Central memory CD4-positive, alpha-beta T cell (primary cell): Measurements from ENCODE around the gene HNRNPC.
A peak's percentile ranks its signal among the peaks of the same experiment; 100 is the strongest.
"Not testable (repeated sequence)": the region's sequence is repeated elsewhere in the genome, so short reads cannot be mapped to it uniquely, and the experiment has no call there.

Source experiments
- DNase-seq: peaks from one replicate; pipeline ENCODE4 v3.0.0; 2022

HNRNPC gene

GRCh38 chr14:21268617-21269251, 508 bp downstream of the HNRNPC start:
- peak; percentile 44 for DNase-seq

- peak; percentile 36 for DNase-seq
Measured at GRCh38 chr14:21267886-21268616, 1.2 kb downstream of the HNRNPC start.

DNA sequence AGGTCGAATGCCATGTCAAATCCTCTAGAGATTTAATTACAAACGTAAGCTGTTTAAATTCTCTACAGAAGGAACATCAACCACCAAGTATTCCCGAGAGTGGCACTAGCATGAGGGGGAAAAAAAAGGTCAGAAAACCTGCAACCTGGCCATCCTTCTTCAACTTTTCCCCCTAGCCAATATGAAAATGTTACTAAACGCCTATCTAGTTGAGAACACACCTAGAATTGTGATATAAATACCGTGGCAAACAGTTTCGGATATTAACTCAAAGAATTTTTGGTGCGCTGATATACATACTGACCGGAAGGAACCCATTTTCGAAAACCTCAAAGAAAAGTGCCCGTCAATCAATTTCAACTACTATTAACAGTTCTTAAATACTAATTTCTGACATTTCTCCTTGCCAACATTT, 1.8 kb downstream of the HNRNPC start:
- DNase-seq, result no peak

DNA sequence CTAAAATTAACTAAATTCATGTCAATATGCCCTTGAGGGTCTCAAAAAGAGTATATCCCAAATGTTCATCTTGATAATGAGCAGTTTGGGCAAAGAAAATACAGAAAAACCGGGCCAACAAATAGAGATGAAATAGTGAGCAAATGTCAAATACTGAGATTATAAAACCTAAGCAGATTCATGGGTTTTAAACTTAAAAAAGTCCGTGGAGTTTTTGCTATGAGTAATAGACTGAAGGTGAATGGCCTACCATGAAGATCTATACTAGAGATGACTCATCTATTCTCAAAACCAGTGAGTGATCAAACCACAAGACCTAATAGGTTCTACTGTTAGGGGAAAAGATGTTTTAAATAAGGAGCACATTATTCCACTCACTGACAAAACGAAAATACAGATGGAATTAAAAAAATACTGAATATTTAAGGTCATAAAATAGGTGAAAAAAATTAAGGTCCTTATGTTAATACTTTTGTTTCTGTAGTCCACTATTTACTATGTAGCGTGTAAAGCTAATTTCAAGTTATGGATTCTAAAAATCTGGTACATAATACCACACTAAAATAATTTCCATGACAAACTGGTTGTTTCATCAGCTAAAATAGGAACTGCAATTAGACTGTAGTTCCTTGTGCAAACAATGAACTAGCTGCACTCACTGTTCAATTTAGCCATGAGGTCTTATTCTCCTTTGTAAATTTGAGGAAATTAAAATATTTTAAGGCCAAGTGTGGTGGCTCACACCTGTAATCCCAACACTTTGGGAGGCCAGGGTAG, 5.0 kb downstream of the HNRNPC start:
- DNase-seq, result peak; percentile 53

DNA sequence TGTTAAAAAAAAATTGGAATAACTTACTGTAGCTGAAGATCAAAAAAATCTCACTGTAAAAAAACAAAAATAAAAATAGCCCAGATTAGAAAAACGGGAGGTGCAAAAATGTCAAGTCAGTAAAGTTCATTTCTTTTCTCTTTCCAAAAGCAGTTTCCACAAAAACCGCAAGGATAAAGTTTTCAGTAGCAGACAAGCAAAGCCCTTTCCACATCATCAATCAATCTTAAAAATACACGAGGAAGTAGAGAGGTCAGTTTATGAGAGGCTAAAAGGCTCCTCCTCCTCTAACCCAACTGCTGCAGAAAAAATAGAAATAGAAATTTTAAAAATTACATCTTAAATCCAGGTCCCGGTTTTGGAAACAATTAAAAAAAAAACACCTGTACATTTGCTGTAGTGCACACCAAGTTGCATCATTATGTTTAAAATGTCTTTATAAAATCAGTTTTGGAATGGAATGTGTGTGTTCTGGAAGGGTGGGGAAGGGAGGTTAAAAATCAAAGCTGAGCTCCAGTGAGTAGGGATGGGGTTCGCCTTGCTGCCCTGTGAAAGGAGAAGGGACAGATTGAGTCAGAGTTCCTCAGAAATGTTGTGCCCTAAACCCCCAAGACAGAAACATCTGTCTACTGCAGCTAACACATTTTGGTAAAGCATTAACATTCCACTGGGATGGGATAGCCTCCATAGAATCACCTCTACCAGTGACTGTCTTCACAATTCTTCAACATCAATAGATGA, 5.8 kb downstream of the HNRNPC start:
- no peak for DNase-seq

DNA sequence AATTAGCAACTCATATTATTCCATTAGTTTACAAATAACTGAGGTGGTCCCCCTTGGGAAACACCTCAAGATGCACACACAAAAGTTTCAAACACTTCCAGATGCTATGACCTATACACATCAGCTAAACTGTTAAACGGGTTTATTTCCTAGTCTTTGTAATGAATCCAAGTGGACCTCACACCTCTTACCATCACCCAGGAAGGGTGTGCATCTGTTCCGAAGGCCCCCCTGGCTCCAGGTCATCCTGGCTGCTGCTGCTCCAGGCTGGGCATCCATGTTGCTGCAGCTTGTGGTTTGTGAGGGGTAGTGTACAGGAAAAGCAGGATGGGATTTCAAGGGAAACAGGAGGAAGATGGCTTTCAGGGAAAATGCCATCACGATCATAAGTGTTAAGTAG, 6.8 kb downstream of the HNRNPC start:
- no peak for DNase-seq

DNA sequence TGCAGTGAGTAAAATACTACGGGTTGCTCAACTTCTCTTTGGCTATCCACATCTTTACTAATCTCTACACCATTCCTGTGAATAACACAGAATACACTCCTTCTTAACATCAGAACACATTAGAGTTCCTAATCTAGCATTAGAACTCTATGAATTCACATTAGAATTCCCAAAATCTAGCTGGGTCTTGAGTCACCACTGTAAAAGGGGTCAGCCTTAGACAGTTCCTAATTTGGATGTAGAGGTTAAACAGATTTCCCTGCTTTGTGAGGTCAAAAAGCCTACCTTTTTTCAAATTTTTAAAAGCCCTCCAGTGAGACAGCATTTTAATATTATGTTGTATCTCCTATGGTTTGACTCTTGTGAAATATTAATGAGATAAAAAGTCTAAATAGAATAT, 7.4 kb downstream of the HNRNPC start:
- no peak for DNase-seq

DNA sequence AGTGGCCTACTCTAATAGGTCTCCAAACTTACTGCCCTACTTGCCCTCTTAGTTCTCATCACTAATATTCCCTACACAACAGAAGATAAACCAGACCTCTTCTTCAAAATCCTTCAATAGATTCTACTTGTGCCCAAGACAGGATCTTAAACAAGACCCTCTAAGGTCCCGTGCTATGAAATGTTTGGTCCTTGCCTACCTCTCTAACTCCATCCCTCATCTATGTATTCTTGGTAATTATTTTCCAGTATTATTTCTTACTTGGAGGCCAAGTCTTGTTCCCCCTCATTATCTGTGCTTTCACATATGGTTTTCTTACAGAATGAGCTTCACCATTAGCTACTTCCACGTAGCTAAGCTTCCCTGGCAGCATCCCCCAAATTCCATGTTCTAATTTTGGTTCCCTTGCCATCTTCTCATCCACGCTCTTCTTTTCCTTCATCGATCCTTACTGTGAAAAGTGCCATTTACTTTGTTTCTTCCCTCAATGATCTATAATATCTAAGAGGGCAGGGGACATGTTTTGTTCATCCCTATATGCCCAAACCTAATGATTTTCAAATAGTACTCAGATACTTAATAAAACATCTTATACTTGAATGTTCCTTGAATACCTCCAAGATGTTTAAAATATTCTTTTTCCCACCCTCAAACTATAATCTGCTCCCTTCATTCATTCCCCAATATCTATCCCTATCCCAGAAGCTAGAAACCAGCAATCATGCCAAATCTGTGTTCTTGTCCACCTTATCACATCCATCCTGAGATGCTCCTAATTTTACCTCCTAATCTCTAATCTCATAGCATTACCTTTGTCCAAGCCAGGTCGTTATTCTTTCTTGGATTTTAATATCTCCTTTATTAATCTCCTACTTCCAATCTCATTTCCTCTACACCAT, 10.1 kb downstream of the HNRNPC start:
- DNase-seq, result no peak

DNA sequence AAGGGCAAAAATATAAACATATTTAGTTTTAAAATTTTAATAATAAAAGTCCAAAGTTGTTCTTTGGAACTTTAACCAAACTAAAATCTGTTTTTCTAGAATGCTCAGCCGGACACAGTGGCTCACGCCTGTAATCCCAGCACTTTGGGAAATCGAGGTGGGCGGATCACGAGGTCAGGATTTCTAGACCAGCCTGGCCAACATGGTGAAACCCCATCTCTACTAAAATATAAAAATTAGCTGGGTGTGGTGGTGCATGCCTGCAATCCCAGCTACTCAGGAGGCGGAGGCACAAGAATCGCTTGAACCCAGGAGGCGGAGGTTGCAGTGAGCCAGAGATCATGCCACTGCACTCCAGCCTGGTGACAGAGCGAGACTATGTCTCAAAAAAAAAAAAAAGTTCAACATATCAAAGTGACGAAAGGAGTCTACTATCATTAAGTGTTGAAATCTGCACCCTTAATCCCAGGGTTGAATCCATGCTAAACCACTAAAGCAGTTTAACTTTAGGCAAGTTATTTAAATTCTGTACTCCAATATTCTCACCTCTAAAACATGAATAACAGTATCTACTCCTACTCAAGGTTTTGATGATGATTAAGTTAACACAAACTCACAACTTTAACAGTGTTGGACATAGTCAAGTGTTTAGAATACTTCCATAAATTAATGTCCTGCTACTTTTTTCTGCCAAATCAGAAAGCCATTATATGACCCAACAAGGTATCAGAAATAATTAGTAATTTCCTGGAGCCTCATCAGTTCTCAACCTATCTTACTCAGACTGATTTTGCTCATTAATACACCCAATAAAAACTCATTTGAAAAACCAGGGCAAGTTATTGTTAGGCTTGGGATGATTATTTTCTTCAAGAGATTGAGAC, 11.0 kb downstream of the HNRNPC start:
- DNase-seq, result no peak

- DNase-seq, result no peak
Measured at GRCh38 chr14:21257394-21257909, 11.8 kb downstream of the HNRNPC start.

GRCh38 chr14:21256539-21257393, 12.5 kb downstream of the HNRNPC start:
- DNase-seq, result no peak

- DNase-seq, result not testable (repeated sequence)
Measured at GRCh38 chr14:21256102-21256447, 13.2 kb downstream of the HNRNPC start.

GRCh38 chr14:21255385-21256101, 13.7 kb downstream of the HNRNPC start:
- no peak for DNase-seq

DNA sequence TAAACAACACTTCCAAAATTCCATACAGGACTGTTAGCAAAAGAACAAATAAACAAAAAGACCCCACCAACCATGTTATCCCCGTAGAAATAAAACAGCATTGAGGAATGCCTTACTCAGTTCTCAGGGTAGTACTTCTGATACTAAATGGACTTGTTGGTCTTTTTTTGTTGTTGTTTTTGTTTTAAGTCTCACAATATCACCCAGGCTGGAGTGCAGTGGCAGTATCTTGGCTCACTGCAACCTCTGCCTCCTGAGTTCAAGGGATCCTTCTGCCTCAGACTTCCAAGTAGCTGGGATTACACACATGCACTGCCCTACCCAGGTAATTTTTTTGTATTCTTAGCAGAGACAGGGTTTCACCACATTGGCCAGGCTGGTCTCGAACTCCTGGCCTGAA, 17.1 kb downstream of the HNRNPC start:
- DNase-seq, result no peak

- DNase-seq, result no peak
Measured at GRCh38 chr14:21251215-21251614, 18.0 kb downstream of the HNRNPC start.

- no peak for DNase-seq
Measured at GRCh38 chr14:21248739-21249411, 20.4 kb downstream of the HNRNPC start.

GRCh38 chr14:21248338-21248737, 20.9 kb downstream of the HNRNPC start:
- DNase-seq, result no peak

GRCh38 chr14:21245813-21246212, 23.4 kb downstream of the HNRNPC start:
- no peak for DNase-seq

DNA sequence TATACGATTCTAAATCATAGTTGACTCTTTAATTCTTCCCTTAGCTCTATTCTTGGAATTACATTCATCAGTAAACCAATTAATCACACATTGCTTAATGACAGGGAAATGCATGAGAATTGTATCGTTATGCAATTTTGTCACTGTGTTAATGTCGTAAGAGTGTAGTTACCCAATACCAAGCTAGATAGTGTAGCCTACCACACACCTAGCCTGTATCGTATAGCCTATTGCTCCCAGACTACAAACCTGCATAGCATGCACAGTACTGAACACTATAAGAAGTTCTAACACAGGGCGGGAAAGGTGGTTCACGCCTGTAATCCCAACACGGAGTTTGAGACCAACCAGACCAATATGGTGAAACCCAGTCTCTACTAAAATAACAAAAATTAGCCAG, 24.7 kb downstream of the HNRNPC start:
- no peak for DNase-seq
